ENCODE data around the gene WWTR1. TPM values are rescaled to one million over a fixed set of nuclear protein-coding genes. Genes with fewer than 3 reads are reported as not detected.

The WWTR1 gene
- total RNA-seq, 6 experiments from 2014 or later: 10.6 to 19.7 (median 15.3) TPM

- Histone ChIP-seq H3K4me1 (no peaks in the 10 kb centered on the region), H3K9me3 (no peaks in the 10 kb centered on the region), H3K36me3 (no peaks in the 10 kb centered on the region), H3K4me3 (no peak overlapping the region), H3K27ac (no peak overlapping the region), H3K27me3 (no peaks in the 10 kb centered on the region)
- DNase-seq (no peak), ATAC-seq (no peak)
- TF ChIP-seq POLR2A (IDR thresholded peaks at IDR 0.05) (no peak), CTCF (IDR thresholded peaks at IDR 0.05) (no peak)
- intact Hi-C loops (cut with DNase I): no loop called here
- WGBS (ENCODE audit: insufficient coverage, low coverage, low lambda C conversion rate, missing lambda C conversion rate): no CpG with 5 or more reads among the region's 1 CpG
These were observed 6.1 kb upstream of the WWTR1 start for GRCh38 chr3:149663966-149664365.

- no peak overlapping the region for H3K4me3 ChIP-seq
- H3K36me3 ChIP-seq: no peaks in the 10 kb centered on the region
- H3K27ac ChIP-seq: no peak overlapping the region
- DNase-seq: no peak
- intact Hi-C loops (cut with DNase I): no loop called here
- no peaks in the 10 kb centered on the region for H3K4me1 ChIP-seq
- H3K27me3 ChIP-seq: no peaks in the 10 kb centered on the region
- no peak for ATAC-seq
- 58% methylated on average over 3 of the region's 4 CpGs for whole genome bisulfite sequencing (ENCODE audit: insufficient coverage, low coverage, low lambda C conversion rate, missing lambda C conversion rate)
- TF ChIP-seq CTCF (IDR thresholded peaks at IDR 0.05) (no peak), POLR2A (IDR thresholded peaks at IDR 0.05) (no peak)
- H3K9me3 ChIP-seq: no peaks in the 10 kb centered on the region
These were observed 4.5 kb upstream of the WWTR1 start for GRCh38 chr3:149662240-149662887.

- intact Hi-C loops (cut with DNase I): no loop called here
These were observed 2.6 kb upstream of the WWTR1 start for GRCh38 chr3:149660462-149660861.

GRCh38 chr3:149658744-149659497 is 1.1 kb upstream of the WWTR1 start:
- Histone ChIP-seq H3K36me3 (no peaks in the 10 kb centered on the region), H3K27me3 (no peaks in the 10 kb centered on the region), H3K9me3 (no peaks in the 10 kb centered on the region), H3K27ac (peak overlapping the region; percentile 96 to 99 (median 97)), H3K4me1 (peaks cover 0 to 4% (median 0%) of the 10 kb centered on the region in 4 donors), H3K4me3 (peak overlapping the region; percentile 63 to 82 (median 65))
- TF ChIP-seq CTCF (IDR thresholded peaks at IDR 0.05) (no peak), POLR2A (IDR thresholded peaks at IDR 0.05) (no peak)
- WGBS (ENCODE audit: insufficient coverage, low coverage, low lambda C conversion rate, missing lambda C conversion rate): 22% methylated on average over 14 of the region's 24 CpGs
- peak in 2 of 3 donors; percentile 48 to 52 for DNase-seq
- peak in 2 of 4 donors; percentile 1 to 4 for ATAC-seq
- intact Hi-C loops (cut with DNase I): no loop called here

More at GRCh38 chr3:149660462-149660861, 2.6 kb upstream of the WWTR1 start:
- no peak overlapping the region for H3K27ac ChIP-seq
- H3K27me3 ChIP-seq: no peaks in the 10 kb centered on the region
- no peaks in the 10 kb centered on the region for H3K4me1 ChIP-seq
- no peak for ATAC-seq
- 73% methylated on average over 1 of the region's 1 CpG for WGBS (ENCODE audit: insufficient coverage, low coverage, low lambda C conversion rate, missing lambda C conversion rate)
- TF ChIP-seq CTCF (IDR thresholded peaks at IDR 0.05) (no peak), POLR2A (IDR thresholded peaks at IDR 0.05) (no peak)
- DNase-seq: no peak
- H3K9me3 ChIP-seq: no peaks in the 10 kb centered on the region
- no peaks in the 10 kb centered on the region for H3K36me3 ChIP-seq
- no peak overlapping the region for H3K4me3 ChIP-seq

Data from right lobe of liver (tissue), 6 donors.